Skeletal muscle tissue (tissue), 4 donors: Measurements from ENCODE around the gene BRIP1. TPM values are rescaled to one million over a fixed set of nuclear protein-coding genes. Genes with fewer than 3 reads are reported as not detected.

ENCODE experiments used
- H3K27ac ChIP-seq: one replicate; pipeline ENCODE4 v1.7.0; 2013; ENCODE audit warnings: mild to moderate bottlenecking, low read depth, low read length, inconsistent platforms
- H3K27me3 ChIP-seq, 3 donors: one replicate each; pipeline ENCODE4 v1.7.0; 2013; ENCODE audit warnings: low read length in 3 of 3; ENCODE audit not compliant: control insufficient read depth in 3 of 3, insufficient read depth in 3 of 3
- H3K36me3 ChIP-seq, 3 donors: one replicate each; pipeline ENCODE4 v1.7.0; 2013; ENCODE audit warnings: low read length in 3 of 3; ENCODE audit not compliant: control insufficient read depth in 3 of 3, insufficient read depth in 3 of 3
- H3K4me1 ChIP-seq, 3 donors: one replicate each; pipeline ENCODE4 v1.7.0; 2013; ENCODE audit warnings: low read length in 3 of 3, mild to moderate bottlenecking in 3 of 3; ENCODE audit not compliant: control insufficient read depth in 3 of 3, insufficient read depth in 3 of 3
- H3K4me3 ChIP-seq, 3 donors: one replicate each; pipeline ENCODE4 v1.7.0; 2013; ENCODE audit warnings: low read length in 3 of 3
- H3K9ac ChIP-seq, 3 donors: one replicate each; pipeline ENCODE4 v1.7.0; 2013; ENCODE audit warnings: low read length in 3 of 3, mild to moderate bottlenecking in 3 of 3, moderate library complexity in 2 of 3, low read depth in 1 of 3
- H3K9me3 ChIP-seq, 3 donors: one replicate each; pipeline ENCODE4 v1.7.0; 2013; ENCODE audit warnings: low read length in 3 of 3; ENCODE audit not compliant: control insufficient read depth in 3 of 3
- total RNA-seq: library from RNA; depleted of rRNA; stranded (reverse); fragments of >200 nt; gene quantifications from one replicate; pipeline ENCODE4 v1.2.3, GENCODE V29; 2014
- donor health status: Osteomylitis.

BRIP1 gene
- total RNA-seq, 1 donor from 2014 or later: 4.2 TPM

DNA sequence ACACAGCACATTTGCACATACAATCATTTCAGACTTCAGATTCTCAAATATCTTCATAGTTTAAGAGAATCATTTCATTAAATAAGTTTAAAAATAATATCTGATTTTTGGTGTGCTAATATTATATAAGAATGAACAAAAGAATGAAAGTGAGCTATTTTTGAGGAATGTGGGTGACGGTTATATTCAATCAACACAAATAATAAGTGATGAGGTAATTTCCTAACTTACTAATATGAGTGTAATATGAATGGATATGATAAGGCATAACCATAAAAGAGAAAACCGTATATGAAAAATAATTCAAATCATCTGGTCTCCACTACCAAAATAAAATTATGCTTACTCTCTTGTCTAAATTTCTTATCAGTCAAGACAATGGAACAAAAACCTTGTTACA is 203.9 kb downstream of the BRIP1 start:
- no peak overlapping the region for H3K4me3 ChIP-seq

DNA sequence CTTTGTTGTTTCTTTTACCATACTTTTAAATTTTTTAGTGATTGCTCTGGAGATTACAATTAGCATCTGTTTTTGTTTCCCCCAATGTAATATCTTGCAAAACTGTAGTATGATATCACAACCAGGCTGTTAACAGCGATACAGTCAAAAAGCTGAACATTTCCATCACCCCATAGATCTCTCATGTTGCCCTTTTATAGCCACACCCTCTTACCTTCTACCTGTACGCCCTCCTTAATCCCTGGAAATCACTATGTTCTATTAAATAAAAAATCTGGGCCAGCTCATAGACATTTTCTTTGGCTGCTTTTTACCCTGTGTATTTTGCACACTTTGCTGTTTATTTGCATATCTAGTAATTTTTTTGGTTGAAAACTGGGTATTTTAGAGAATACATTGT is 205.1 kb downstream of the BRIP1 start:
- no peak overlapping the region for H3K27ac ChIP-seq
- no peak overlapping the region for H3K4me3 ChIP-seq
- no peaks in the 10 kb centered on the region for H3K4me1 ChIP-seq
- no peak overlapping the region for H3K9ac ChIP-seq
- H3K36me3 ChIP-seq: no peaks in the 10 kb centered on the region
- H3K27me3 ChIP-seq: no peaks in the 10 kb centered on the region
- no peaks in the 10 kb centered on the region for H3K9me3 ChIP-seq

More for the DNA sequence above, 203.9 kb downstream of the BRIP1 start:
- no peak overlapping the region for H3K9ac ChIP-seq
- H3K4me1 ChIP-seq: no peaks in the 10 kb centered on the region
- H3K27ac ChIP-seq: no peak overlapping the region
- H3K36me3 ChIP-seq: no peaks in the 10 kb centered on the region
- H3K27me3 ChIP-seq: no peaks in the 10 kb centered on the region
- H3K9me3 ChIP-seq: peaks cover 0 to 3% (median 0%) of the 10 kb centered on the region in 3 donors

DNA sequence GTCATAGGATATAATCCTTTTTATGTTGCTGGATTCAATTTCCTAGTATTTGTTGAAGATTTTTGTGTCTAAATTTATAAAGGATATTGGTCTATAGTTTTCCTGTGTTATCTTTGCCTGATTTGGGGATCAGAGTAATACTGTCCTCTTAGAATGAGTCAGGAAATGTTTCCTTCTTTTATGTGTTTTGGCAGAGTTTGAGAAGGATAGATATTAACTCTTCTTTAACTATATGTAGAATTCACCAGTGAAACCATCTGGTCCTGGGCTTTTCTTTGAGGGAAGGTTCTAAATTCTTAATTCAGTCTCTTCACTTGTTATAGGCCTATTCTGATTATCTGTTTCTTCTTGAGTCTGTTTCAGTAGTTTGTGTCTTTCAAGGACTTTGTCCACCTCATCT is 206.0 kb downstream of the BRIP1 start:
- H3K9ac ChIP-seq: no peak overlapping the region
- no peaks in the 10 kb centered on the region for H3K9me3 ChIP-seq
- no peak overlapping the region for H3K4me3 ChIP-seq
- H3K36me3 ChIP-seq: no peaks in the 10 kb centered on the region
- no peaks in the 10 kb centered on the region for H3K27me3 ChIP-seq
- no peaks in the 10 kb centered on the region for H3K4me1 ChIP-seq
- no peak overlapping the region for H3K27ac ChIP-seq

DNA sequence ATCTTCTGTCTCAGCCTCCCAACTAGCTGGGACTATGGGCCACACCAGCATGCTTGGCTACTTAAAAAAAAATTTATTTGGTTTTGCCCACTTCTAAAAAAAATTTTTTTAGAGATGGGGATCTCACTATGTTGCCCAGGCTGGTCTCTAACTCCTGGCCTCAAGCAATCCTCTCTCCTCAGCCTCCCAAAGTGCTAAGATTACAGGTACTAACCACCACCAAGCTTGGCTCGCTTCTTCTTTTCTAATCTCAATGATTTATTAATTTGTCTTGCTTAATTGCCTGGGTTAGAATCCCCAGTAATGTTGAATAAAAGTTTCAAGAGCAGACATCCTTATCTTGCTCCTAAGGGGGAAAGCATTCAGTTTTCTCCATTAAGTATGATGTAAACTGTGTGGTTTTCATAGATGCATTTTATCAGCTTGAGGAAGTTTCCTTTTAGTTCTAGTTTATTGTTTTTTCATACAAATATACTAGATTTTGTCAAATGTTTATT is 206.6 kb downstream of the BRIP1 start:
- no peak overlapping the region for H3K27ac ChIP-seq
- no peaks in the 10 kb centered on the region for H3K9me3 ChIP-seq
- H3K4me3 ChIP-seq: no peak overlapping the region
- no peaks in the 10 kb centered on the region for H3K4me1 ChIP-seq
- H3K9ac ChIP-seq: no peak overlapping the region
- no peaks in the 10 kb centered on the region for H3K27me3 ChIP-seq
- H3K36me3 ChIP-seq: no peaks in the 10 kb centered on the region

DNA sequence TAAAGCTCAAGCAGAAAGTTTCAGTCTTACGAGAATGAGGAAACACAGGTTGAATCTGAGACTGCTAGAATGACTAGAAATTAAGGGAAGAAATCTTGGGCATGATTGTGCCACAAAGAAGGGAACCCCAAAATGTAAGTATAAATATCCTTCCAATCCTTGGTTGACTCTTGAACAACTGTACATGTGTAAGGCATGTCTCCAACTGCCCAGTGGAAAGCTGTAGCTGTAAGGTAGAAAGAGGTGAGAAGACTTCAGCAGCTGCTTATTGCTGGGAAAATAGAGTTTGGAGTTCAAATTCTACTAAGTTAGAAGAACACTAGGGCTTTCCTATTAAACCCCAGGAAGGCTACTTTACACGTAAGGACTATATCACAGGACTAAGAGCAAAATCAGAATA is 212.6 kb downstream of the BRIP1 start:
- no peaks in the 10 kb centered on the region for H3K9me3 ChIP-seq
- H3K27ac ChIP-seq: no peak overlapping the region
- no peaks in the 10 kb centered on the region for H3K36me3 ChIP-seq
- peaks cover 0 to 3% (median 0%) of the 10 kb centered on the region in 3 donors for H3K27me3 ChIP-seq
- H3K9ac ChIP-seq: no peak overlapping the region
- H3K4me3 ChIP-seq: no peak overlapping the region
- no peaks in the 10 kb centered on the region for H3K4me1 ChIP-seq

DNA sequence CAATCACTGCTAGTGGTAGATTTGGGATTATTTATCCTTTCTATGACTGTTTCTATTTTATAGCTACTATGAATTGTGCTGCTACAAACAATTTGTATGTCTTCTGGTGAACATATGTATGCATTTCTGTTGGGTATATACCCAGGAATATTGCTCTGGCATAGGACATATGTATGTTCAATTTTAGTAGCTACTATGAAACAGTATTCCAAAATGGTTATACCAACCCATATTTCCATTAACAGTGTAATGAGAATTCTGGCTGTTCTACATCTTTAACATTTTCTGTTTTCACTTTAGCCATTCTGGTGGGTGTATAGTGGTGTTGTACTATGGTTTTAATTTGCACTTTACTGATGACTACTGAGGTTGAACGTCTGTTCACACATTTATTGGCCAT is 214.7 kb downstream of the BRIP1 start:
- Histone ChIP-seq H3K36me3 (no peaks in the 10 kb centered on the region), H3K27ac (no peak overlapping the region), H3K4me1 (no peaks in the 10 kb centered on the region), H3K9ac (no peak overlapping the region), H3K4me3 (no peak overlapping the region), H3K9me3 (no peaks in the 10 kb centered on the region), H3K27me3 (peaks cover 0 to 3% (median 0%) of the 10 kb centered on the region in 3 donors)

DNA sequence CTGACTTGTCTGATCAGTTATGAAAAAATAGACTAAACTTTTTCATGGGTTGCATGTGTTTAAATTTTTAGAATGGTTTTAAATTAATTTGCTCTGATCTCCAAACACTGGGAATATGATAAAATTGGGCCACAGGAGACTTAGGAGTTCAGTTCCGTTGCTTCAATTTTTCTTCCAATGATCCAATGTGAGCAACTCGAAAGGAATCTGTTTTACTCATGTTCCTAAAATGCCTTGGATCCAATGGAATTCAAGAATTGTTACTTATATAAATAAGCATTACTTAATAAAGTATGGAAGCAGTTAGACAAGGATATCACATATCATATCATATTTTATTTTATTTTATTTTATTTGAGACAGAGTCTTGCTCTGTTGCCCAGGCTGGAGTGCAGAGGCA is 216.3 kb downstream of the BRIP1 start:
- Histone ChIP-seq H3K27me3 (peaks cover 0 to 3% (median 0%) of the 10 kb centered on the region in 3 donors), H3K27ac (no peak overlapping the region), H3K4me3 (no peak overlapping the region), H3K4me1 (no peaks in the 10 kb centered on the region), H3K9ac (no peak overlapping the region), H3K36me3 (no peaks in the 10 kb centered on the region), H3K9me3 (no peaks in the 10 kb centered on the region)

DNA sequence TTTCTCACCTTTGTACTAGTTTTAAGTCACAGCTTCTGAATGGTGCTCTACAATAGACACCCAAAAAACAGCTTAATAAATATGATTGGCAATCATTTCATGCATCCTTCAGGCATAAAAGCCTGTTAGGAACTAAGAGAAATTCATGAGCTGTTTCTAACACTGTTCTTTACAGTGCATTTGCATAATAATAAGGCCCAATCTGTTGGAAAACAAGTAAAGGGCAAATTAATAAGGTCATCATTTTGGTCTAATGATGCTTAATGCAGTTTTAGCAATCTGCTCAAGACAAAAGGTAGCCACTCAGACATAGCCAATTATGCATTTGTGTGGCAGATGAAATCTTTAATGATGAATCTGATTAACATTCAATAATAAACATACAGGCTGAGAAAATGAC is 216.8 kb downstream of the BRIP1 start:
- no peak overlapping the region for H3K9ac ChIP-seq
- H3K27ac ChIP-seq: no peak overlapping the region
- no peak overlapping the region for H3K4me3 ChIP-seq
- no peaks in the 10 kb centered on the region for H3K9me3 ChIP-seq
- H3K4me1 ChIP-seq: no peaks in the 10 kb centered on the region
- peaks cover 0 to 3% (median 0%) of the 10 kb centered on the region in 3 donors for H3K27me3 ChIP-seq
- no peaks in the 10 kb centered on the region for H3K36me3 ChIP-seq

DNA sequence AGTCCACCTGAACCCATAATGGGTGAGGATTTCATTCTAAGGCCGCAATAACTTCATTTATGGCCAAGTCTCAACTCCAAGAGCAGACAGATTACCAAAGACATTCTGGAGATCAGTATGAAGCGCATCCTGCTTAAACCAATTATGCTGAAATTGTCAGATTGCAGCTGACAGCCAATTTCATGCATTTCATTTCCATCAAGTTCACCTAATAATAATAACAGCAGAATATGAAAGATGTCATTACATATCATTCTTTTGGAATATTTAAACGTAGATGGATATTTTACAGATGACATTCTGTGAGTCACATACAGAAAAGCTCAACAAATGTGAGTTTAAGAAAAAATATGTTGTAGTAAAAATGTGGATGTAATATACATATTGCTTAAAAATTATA is 217.4 kb downstream of the BRIP1 start:
- Histone ChIP-seq H3K4me3 (no peak overlapping the region), H3K36me3 (no peaks in the 10 kb centered on the region), H3K27ac (no peak overlapping the region), H3K9ac (no peak overlapping the region), H3K27me3 (peaks cover 0 to 3% (median 0%) of the 10 kb centered on the region in 3 donors), H3K9me3 (no peaks in the 10 kb centered on the region), H3K4me1 (no peaks in the 10 kb centered on the region)

DNA sequence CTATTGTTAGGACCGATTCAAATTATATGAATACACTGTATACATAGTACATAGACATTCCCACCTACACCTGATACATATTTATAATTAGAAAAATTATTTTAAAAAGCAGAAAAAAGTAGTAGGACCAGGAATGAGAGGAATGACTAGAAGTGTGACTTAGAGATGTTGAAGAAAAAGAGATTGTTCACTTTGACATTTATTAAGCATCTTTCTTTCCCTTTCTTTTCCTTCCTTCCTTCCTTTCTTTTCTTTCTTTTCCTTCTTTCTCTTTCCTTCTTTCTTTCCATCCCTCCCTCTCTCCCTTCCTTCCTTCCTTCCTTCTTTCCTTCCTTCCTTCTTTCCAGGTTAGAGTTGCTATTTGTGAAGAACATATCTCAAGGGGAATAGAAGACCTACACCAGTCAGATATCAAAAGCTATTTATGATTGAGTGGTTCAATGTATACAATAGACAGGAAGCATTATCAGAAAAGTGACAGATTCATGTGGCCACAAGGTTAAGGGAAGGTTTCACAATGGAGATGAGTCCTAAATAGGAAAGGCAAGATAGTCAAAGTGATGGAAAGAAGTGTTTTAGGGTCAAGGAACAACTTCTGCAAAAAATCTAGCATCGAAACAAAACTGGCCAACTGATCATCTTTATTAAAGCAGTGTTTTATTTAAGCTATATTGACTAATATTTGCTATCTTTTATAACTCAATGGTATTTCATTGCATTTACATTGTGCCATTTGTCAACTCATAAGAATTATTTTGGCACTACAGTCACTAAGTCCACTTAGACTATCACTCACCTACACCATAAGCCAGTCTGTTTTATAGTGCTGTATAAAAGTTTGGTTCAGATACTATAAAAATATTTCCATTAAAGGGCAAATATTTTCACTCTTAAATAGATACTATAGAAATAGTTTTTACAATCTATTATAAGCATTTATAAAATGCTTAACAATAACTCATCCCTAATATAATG is 218.2 kb downstream of the BRIP1 start:
- H3K27me3 ChIP-seq: peaks cover 0 to 3% (median 0%) of the 10 kb centered on the region in 3 donors
- H3K36me3 ChIP-seq: no peaks in the 10 kb centered on the region
- no peak overlapping the region for H3K9ac ChIP-seq
- H3K27ac ChIP-seq: no peak overlapping the region
- H3K4me1 ChIP-seq: no peaks in the 10 kb centered on the region
- H3K4me3 ChIP-seq: no peak overlapping the region
- H3K9me3 ChIP-seq: no peaks in the 10 kb centered on the region
